ENCODE data around the gene PGA3.
A peak's percentile ranks its signal among the peaks of the same experiment; 100 is the strongest.
"Not testable (repeated sequence)": the region's sequence is repeated elsewhere in the genome, so short reads cannot be mapped to it uniquely, and the experiment has no call there.

PGA3 gene

DNA sequence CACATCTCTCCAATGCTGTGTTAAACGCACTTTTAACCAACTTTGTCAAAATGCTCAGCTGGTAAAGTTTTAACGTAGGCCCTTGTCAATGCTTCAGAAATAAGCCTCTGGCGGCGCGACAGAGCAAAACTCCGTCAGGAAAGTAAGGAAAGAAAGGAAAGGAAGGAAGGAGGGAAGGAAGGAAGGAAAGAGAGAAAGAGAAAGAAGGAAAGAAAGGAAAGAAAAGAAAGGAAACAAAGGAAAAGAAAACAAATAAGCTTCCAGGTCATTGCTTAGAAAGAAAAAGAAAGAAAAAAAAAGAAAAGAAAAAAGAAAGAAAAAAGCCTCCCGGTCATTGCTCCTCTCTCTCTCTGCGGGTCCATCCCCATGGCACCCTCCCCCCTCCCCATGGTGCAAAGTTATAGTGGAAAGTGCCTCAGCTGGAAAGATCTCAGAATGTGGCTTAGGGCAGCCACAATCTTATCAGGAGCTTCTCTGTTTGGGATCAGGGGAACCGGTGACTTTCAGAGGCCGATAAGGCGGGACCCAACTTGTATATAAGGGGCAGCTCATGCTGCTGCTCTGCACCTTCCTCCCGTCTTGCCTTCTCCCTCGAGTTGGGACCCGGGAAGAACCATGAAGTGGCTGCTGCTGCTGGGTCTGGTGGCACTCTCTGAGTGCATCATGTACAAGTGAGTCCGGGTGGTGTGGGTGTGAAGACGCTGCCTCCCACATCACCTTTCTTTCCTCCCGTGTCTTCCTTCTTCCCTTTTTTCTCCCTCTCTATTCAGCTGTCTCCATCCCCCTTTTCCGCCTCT lies at the start of gene PGA3:
PGA3 (plus strand) TSS at position 566 of the 797 bp plus-strand sequence; CDS start at position 616, 50 bp downstream.
- H3K36me3 Mint-ChIP-seq, H3K9me3 Mint-ChIP-seq, H3K27ac Mint-ChIP-seq, H3K4me3 Mint-ChIP-seq, H3K27me3 Mint-ChIP-seq, H3K4me1 Mint-ChIP-seq: not testable (repeated sequence)

DNA sequence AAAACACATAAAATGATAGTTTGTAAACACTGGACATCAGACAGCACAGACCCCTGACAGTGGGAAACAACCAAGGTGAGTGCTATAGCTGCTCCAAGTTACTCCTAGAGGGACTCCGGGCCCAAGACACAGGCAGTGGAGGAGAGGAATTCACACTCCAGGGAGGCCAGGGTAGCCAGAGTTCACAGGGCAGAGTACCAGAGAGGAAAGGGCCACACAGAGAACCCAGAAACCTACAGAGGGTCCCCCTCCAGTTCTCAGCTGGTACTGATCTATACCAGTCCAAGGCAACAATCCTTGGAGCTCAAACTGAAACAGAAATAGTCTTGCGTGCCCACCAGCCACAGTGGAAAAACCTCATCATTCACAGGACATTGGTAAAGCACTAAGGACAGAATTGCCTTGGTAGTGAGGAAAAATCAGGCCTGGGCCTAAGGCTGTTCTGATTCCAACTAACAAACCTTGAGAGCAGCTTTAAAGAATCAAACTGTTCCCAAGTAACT lies 49.7 kb upstream of the PGA3 start:
- H3K27ac Mint-ChIP-seq, result no peak overlapping the region
- peaks cover 25% of the 10 kb centered on the region for H3K4me1 Mint-ChIP-seq
- no peak overlapping the region for H3K4me3 Mint-ChIP-seq
- H3K9me3 Mint-ChIP-seq, result no peaks in the 10 kb centered on the region
- peaks cover 21% of the 10 kb centered on the region for H3K36me3 Mint-ChIP-seq
- H3K27me3 Mint-ChIP-seq, result no peaks in the 10 kb centered on the region

DNA sequence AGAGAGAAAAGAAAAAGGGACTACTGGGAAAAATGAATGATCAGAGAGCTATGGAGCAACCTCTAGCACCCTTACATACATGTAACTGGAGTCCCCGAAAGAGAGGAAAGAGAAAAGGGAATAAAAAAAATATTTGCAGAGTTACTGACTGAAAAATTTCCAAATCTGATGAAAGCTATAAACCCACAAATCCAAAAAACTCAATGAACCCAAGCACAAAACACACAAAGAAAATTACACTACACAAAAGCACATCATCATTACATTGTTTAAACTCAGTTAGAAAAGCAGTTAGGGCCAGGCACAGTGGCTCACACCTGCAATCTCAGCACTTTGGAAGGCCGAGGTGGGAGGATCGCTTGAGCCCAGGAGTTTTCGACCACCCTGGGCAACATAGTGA lies 48.8 kb upstream of the PGA3 start:
- Mint-ChIP-seq H3K4me3 (no peak overlapping the region), H3K9me3 (no peaks in the 10 kb centered on the region), H3K27ac (no peak overlapping the region), H3K36me3 (peaks cover 21% of the 10 kb centered on the region), H3K27me3 (no peaks in the 10 kb centered on the region), H3K4me1 (peaks cover 32% of the 10 kb centered on the region)

DNA sequence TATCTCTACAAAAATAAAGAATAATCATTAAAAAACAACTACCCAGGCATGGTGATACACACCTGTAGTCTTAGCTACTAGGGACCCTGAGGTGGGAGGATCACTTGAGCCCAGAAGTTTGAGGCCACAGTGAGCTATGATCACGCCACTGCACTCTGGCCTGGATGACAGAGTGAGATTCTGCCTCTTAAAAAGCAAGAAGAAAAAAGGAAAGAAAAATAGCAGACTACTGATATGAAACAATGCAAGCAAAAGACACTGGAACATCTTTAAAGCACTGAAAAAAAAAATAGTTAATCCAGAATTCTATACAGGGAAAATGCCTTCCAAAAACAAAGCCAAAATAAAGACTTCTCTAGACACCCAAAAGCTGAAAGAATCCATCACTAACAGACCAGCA lies 48.0 kb upstream of the PGA3 start:
- peaks cover 21% of the 10 kb centered on the region for H3K36me3 Mint-ChIP-seq
- H3K27me3 Mint-ChIP-seq, result no peaks in the 10 kb centered on the region
- H3K4me1 Mint-ChIP-seq, result peaks cover 38% of the 10 kb centered on the region
- H3K4me3 Mint-ChIP-seq, result no peak overlapping the region
- H3K9me3 Mint-ChIP-seq, result no peaks in the 10 kb centered on the region
- no peak overlapping the region for H3K27ac Mint-ChIP-seq

DNA sequence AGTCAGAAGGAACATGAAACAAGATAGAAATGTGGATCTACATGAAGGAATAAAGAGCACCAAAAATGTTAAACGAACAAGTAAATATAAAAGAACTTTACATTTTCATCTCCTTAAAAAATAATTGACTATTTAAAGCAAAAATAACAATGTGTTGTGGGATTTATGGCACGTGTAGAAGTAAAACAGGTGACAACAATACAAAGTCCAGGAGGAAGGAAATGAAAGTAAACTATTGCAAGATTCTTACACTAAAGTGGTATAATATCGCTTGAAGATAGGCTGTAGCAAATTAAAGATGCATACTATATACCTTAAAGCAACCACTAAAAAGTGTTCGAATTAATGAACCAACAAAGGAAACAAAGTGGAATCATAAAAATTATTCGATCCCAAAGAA lies 47.6 kb upstream of the PGA3 start:
- Mint-ChIP-seq H3K36me3 (peaks cover 21% of the 10 kb centered on the region), H3K4me3 (no peak overlapping the region), H3K9me3 (no peaks in the 10 kb centered on the region), H3K27me3 (no peaks in the 10 kb centered on the region), H3K4me1 (peaks cover 42% of the 10 kb centered on the region), H3K27ac (no peak overlapping the region)

DNA sequence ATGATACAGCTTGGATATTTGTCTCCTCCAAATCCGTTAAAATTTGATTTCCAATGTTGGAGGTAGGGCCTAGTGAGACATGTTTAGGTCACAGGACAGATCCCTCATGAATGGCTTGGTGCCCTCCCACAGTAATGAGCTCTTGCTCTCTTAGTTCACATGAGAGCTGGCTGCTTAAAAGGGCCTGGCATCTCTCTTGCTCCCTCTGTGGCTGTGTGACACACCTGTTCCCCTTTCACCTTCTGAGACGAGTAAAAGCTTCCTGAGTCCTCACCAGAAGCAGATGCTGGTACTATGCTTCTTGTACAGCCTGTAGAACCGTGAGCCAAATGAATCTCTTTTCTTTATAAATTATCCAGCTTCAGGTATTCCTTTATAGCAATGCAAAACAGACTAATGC lies 45.6 kb upstream of the PGA3 start:
- Mint-ChIP-seq H3K4me3 (no peak overlapping the region), H3K4me1 (peaks cover 55% of the 10 kb centered on the region), H3K36me3 (peaks cover 21% of the 10 kb centered on the region), H3K9me3 (no peaks in the 10 kb centered on the region), H3K27me3 (no peaks in the 10 kb centered on the region), H3K27ac (peak overlapping the region; percentile 78)

DNA sequence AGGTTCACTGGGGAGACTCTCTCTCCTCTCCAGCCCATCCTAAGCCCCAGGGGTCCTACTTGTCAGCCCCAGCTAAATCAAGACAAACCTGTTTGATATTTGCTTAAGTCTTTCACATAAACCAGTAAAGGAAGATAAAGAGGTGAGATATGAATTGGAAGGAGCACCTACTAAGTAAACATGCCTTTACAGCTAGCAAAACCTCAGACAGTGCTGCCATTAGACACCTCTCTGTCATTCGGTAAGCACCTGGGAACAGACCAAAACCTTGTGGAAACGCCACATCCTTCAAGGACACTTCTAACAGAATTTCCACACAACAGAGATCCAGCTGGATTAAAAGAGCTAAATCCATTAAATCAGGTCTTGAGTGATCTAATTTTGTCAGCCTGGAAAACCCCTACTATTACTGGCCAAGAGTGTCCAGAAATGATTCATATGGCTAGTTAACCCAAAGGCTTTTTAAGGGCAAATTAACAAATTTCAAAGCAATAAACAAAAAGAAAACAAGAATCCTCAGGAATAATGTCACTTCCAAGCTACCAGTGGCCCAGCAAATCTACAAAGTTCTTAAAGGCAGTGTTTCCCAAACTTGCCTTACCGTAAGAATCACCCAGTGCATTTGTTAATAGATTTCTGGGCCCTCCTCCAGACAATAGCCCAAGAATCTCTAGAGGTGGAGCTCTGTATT lies 44.5 kb upstream of the PGA3 start:
- Mint-ChIP-seq H3K36me3 (peaks cover 21% of the 10 kb centered on the region), H3K4me3 (peak overlapping the region; percentile 33), H3K9me3 (no peaks in the 10 kb centered on the region), H3K27me3 (no peaks in the 10 kb centered on the region), H3K27ac (peak overlapping the region; percentile 53), H3K4me1 (peaks cover 57% of the 10 kb centered on the region)

DNA sequence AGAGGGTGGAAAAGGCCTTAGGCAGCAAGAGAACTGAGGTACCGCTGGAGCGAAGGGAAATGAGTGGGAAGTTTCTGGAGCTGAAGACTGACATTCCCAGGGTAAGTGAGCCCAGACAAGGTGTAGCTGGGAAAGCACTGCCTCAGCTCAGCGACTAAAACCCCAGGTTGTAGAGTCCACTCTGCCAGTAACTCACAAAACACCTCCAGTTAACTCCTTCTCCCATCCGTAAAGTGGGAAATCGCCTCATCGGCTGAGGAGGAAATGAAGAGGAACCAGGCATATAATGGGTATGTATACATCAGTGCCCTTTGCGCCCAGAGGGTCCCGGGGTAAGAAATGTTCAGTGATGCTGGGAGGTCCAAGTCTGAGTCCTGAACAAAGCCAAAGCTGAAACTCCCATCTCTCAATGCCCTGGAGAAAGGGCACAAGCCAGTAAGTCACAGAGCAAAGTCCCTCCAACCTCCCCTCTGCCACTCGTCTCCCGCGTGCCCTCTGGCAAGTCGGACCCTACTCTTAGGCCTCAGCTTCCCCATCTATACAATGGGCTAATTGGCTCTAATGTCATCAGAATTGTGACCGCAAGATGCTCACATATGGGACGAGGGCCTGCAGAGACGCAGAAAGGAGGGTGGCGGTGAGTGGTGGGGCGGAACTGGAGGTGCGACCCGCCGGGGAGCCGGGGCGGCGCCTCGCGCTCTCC lies 42.7 kb upstream of the PGA3 start:
- peak overlapping the region; percentile 82 for H3K4me3 Mint-ChIP-seq
- no peaks in the 10 kb centered on the region for H3K27me3 Mint-ChIP-seq
- H3K36me3 Mint-ChIP-seq, result peaks cover 6% of the 10 kb centered on the region
- no peaks in the 10 kb centered on the region for H3K9me3 Mint-ChIP-seq
- H3K4me1 Mint-ChIP-seq, result peaks cover 62% of the 10 kb centered on the region
- peak overlapping the region; percentile 69 for H3K27ac Mint-ChIP-seq

DNA sequence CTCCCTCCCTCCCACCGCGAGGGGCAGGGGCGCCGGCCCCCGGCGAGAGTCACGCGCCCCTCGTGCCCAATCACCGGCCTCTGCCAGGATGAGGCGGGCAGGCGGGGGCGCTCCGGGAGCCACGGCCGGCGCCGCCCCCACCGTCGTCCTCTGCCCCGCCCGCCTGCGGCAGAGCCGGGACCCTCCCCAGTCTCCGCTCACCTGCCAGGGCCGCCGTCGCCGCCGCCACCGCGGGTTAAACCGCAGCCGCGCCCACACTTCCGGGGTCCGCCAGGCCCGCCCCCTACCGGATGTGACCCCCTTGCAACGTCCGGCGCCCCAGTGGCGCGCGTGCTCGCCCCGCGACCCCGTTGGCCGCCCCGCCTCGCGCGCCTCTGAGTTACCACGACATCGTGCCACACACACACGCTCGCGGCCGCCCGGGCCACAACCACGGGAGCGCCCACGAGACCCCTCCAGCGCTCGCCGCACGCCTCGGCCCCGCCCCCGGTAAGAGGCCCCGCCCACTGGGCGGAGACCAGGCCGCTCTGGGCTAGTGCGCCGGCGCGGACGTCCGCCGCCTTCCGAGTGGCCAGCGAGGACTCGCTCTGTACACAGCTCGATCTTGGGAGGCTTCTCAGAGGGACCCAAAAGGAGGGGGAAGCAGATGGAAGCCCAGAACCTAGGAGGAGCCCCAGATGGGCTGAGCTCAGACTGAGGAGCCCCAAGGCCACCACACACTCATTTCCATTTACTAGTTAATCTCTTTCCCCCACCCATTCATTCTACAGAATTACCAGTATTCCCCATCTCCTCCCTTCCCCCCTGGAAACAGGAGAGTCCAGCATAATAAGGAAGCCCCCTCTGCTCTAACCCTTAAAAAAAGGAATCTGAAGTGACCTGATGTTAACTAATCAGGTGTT lies 41.9 kb upstream of the PGA3 start, which contains the start of gene VPS37C:
VPS37C (minus strand) TSS at position 237 of the 902 bp plus-strand sequence. CDS start 22,597 bp downstream, outside the sequence.
- Mint-ChIP-seq H3K36me3 (peaks cover 2% of the 10 kb centered on the region), H3K9me3 (no peaks in the 10 kb centered on the region), H3K4me3 (peak within 1 kb of the TSS; percentile 95), H3K27me3 (no peaks in the 10 kb centered on the region), H3K4me1 (peaks cover 59% of the 10 kb centered on the region), H3K27ac (peak within 1 kb of the TSS; percentile 94)

DNA sequence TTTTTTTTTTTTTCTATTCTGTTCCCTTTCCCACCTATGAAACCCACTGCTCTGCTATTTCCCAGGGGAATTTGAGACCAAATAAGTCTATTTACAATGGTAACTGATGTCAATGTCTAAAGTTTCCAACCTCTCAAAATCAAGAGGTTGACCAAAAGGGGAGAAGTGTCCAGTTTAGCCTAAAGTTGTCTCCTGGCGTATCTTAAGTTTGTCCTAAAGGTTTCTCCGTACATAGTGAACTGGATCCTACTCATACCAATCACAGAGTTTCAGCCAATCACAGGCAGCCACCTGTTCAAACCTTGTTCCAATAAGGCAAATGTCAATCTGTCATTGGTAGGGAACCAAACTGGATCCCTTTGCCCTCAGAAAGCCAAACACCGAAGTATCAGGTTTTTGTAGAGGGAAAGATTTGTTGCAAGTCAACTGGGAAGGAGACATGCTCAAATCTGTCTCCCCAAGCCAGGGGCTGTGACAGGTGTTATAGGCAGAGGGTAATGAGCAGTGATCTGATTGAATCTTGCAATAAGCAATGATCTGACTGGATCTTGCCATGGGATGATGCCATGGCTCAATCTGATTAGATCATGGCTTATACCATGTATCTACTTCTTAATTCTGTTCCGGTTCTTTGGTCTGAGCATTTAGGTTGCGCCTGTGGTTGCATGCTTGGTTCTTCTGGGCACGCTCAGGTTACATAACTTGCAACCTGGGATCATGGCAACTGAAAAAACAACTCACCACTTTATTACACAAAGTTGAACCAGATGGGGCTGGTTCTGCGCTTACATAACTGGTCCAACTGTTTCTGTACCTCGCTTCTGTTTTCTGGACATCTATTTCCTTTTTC lies 41.0 kb upstream of the PGA3 start:
- no peaks in the 10 kb centered on the region for H3K9me3 Mint-ChIP-seq
- peak overlapping the region; percentile 95 for H3K4me3 Mint-ChIP-seq
- peak overlapping the region; percentile 94 for H3K27ac Mint-ChIP-seq
- no peaks in the 10 kb centered on the region for H3K27me3 Mint-ChIP-seq
- no peaks in the 10 kb centered on the region for H3K36me3 Mint-ChIP-seq
- peaks cover 57% of the 10 kb centered on the region for H3K4me1 Mint-ChIP-seq

DNA sequence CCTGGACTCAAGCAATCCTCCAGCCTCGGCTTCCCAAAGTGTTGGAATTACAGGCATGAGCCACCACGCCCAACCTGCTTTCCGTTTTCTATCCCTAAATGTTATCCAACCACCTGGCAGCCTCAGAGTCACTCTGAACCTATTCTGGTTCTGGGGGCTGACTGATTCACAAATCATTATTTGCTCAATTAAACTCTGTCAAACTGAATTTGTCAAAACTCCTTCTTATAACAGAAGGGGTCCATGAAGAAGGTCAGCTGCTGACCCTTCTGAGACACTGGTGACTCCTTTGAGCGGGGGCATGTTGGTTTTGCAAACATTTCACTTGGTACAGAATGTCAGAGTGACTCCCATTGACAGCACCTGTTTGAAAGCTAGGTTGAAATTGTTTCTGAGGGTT lies 40.3 kb upstream of the PGA3 start:
- Mint-ChIP-seq H3K9me3 (no peaks in the 10 kb centered on the region), H3K4me3 (peak overlapping the region; percentile 2), H3K27me3 (no peaks in the 10 kb centered on the region), H3K4me1 (peaks cover 61% of the 10 kb centered on the region), H3K27ac (peak overlapping the region; percentile 59), H3K36me3 (no peaks in the 10 kb centered on the region)

DNA sequence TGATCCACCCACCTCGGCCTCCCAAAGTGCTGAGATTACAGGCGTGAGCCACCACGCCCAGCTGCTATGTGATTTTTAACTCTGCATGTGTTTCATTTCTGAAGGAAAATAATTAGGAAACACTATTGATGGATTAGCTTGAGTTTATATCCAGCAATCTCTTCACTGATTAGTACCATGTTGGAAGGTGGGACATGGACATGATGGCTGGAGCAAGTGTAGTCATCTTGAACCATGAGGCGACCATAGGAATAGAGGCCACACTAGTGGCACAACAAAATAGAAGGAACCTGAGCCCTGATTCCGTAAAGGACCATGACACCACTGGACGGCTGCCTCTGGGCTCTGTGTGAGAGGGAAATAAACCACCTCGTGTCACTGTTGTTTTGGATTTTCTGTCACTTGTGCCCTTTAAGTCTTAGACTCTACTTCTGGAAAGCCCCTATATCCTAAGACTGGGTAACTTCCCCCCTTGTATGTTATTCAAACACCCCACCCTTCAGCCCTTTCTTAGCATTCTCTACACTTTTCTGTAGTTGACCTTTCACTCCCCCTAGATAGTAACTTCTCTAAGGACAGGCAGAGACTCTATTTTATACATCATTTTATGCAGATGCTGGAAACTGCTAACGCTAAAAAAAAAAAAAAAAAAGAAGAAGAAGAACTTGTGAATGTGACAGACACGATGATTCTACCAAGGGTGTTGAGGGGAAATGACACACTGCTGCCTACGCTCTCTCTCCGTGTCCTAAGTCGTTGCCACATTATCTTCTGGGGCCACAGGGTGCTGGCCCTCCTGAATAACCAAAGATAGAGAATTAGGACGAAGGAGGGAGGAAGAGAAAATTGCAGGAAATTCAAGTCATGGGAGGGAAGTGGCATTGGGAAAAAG lies 39.4 kb upstream of the PGA3 start:
- Mint-ChIP-seq H3K4me3 (peak overlapping the region; percentile 64), H3K9me3 (no peaks in the 10 kb centered on the region), H3K4me1 (peaks cover 55% of the 10 kb centered on the region), H3K27ac (peak overlapping the region; percentile 94), H3K27me3 (no peaks in the 10 kb centered on the region), H3K36me3 (no peaks in the 10 kb centered on the region)

DNA sequence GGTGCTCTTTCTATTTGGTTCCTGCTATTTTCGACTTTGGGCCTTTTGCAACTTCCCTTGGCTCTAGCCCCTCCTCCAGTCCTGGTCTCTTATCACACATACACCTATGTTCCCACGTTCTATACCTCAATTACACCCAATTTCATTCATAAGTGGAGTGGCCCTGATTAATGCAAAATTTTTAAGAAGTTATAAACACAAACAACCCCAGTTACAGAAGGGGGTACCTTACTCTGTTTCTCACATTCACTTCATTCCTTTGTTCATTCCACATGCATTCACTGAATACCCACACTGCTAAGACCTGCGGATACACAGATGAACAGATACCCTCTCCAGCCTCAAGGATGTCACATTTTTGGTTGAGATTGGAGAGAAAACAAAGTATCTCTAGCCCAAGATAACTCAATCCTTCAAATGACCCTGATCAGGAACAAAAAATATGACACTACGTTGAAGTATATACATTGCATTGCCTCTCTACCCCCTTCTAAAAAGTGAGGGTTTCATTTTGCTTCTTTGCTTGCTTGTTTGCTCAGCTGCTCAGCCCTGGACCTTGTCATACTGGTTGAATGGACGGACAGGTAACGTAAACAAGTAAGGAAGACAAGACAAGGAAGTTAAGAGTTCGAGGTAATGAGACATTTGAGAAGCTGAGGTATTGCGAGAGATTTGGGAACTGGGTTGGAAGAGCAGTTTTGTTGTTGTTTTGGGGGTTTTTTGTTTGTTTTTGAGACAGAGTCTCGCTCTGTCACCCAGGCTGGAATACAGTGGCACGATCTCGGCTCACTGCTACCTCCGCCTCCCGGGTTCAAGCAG lies 38.5 kb upstream of the PGA3 start:
- no peak overlapping the region for H3K4me3 Mint-ChIP-seq
- H3K4me1 Mint-ChIP-seq, result peaks cover 50% of the 10 kb centered on the region

More for the DNA sequence above, 38.5 kb upstream of the PGA3 start:
- no peaks in the 10 kb centered on the region for H3K9me3 Mint-ChIP-seq
- H3K27me3 Mint-ChIP-seq, result no peaks in the 10 kb centered on the region
- peak overlapping the region; percentile 33 for H3K27ac Mint-ChIP-seq
- H3K36me3 Mint-ChIP-seq, result no peaks in the 10 kb centered on the region

All from activated naive CD4-positive, alpha-beta T cell treated with anti-CD3 and anti-CD28 coated beads, Interleukin-2, amount 50 U/mL, for 24 hours (primary cell).